ENCODE data around the gene TPBGL.

DNA sequence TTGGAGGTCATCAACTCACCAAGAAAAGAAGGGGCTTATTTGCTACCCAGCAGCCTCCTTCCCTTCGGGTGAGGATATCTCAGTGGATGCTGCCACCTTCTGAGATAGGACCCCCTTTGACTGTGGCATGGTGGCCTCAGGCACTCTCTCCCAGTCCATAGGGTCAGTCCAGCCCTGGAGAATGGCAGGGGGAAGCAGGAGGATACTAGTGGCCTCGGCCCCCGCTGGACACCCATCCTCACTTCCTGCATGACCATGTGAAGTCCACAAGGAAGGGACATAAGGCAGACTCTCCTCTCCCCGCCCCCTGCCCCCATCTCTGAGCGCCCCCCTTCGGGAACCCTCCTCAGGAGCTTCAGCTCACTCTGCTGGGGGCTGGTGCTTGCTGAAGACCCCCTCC lies 24.4 kb downstream of the TPBGL start:
- TF ChIP-seq EZH2 (IDR thresholded peaks at IDR 0.05; ENCODE audit: borderline replicate concordance, low read depth, low read length, severe bottlenecking), result no peak
- TF ChIP-seq, protein P1, sequence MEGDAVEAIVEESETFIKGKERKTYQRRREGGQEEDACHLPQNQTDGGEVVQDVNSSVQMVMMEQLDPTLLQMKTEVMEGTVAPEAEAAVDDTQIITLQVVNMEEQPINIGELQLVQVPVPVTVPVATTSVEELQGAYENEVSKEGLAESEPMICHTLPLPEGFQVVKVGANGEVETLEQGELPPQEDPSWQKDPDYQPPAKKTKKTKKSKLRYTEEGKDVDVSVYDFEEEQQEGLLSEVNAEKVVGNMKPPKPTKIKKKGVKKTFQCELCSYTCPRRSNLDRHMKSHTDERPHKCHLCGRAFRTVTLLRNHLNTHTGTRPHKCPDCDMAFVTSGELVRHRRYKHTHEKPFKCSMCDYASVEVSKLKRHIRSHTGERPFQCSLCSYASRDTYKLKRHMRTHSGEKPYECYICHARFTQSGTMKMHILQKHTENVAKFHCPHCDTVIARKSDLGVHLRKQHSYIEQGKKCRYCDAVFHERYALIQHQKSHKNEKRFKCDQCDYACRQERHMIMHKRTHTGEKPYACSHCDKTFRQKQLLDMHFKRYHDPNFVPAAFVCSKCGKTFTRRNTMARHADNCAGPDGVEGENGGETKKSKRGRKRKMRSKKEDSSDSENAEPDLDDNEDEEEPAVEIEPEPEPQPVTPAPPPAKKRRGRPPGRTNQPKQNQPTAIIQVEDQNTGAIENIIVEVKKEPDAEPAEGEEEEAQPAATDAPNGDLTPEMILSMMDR (IDR thresholded peaks at IDR 0.05; ENCODE audit: borderline replicate concordance, extremely low read depth, low read length, poor library complexity, severe bottlenecking), result no peak

Measured in DND-41 (cell line).